HG03520 (cell line): ENCODE measurements around the gene ZCCHC9.

Experiments
- ATAC-seq: cut with Tn5 transposase; IDR thresholded peaks from one replicate; pipeline ENCODE4 v1.9.1; 2021; ENCODE audit warnings: mild to moderate bottlenecking, moderate library complexity; ENCODE audit not compliant: unreplicated experiment

Gene ZCCHC9

DNA sequence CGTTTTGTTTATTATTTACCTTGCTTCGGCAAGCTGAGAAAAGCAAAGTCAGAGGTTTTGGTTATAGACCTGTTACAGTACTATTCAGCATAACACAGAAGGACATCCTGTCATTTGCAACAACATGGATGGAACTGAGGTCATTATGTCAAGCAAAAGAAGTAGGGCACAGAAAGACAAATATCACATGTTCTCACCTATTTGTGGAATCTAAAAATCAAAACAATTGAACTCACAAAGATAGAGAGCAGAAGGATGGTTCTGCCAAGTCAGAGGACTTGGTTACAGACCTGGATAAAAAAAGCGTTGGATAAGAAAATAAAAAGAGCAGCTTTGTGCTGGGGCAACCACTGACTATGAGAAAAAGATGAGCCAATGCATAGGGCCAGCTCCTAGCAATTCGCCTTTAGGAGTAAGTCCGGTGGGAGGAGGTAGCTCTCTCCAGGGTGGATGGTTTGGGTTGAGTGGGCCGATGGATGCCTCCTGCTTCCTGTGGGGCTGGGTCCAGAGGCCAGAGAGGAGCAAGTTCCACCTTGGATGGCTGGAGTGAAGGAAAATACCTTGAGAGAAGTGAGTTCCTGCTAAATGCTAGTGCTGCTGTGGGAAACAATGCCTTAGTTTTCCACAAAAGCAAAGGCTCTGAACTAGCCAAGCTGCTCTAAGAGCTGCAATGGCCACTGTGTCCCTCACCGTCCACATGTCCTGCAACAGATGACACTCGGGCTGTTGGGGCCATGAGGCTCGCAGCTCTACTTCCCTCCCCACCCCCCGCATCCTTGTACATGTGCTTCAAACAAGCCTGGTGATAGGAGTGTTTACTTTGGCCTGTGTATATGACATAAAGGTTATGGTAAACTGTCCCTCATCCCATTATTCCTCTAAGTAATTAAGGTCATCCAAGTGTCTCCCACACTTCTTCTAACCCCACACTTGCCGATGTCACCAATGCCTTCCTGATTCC, 54.2 kb downstream of the ZCCHC9 start:
- ATAC-seq: no peak

GRCh38 chr5:81359108-81359507, 57.7 kb downstream of the ZCCHC9 start:
- ATAC-seq: no peak

DNA sequence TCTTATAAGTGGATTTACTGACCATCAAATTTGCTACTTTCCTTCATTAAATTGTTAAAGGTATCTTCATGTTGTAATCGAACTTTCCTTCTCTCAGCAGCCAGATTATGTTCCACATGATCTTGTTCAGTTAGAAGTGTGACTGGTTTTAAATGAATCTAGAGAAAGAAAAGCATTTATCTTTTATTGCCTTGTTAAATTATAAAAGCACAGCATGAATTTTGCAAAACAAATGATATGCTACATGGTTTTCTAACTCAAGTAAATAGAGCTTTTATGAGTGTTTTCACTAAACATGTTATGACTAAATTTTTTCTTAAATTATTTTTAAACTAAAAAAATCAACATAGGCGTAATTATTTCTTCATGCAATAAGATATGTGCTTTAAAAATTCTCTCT, 58.5 kb downstream of the ZCCHC9 start:
- no peak for ATAC-seq

- ATAC-seq: no peak
Measured at GRCh38 chr5:81360640-81361039, 59.3 kb downstream of the ZCCHC9 start.

DNA sequence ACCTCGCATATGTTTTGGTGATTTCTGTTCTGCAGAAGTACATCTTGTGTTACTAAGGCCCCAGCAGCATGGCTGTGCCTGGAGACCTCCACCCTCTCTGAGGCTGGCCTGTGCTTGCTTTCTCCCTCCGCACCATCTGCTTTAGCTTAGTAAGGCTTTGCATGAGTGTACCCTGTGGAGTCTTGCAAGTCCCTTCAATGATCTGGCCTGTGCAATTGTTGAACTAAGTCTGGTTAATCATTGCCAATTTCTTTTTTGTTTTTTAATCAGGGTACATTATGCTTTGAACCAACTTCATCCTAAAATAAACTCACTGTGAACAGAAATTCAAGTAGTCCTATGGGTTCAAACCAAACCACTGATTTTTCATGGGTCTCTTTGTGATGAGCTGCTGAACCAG, 60.2 kb downstream of the ZCCHC9 start:
- no peak for ATAC-seq
